Measurements from ENCODE around the gene CDC14A. TPM values are rescaled to one million over a fixed set of nuclear protein-coding genes. Genes with fewer than 3 reads are reported as not detected.
"Not testable (repeated sequence)": the region's sequence is repeated elsewhere in the genome, so short reads cannot be mapped to it uniquely, and the experiment has no call there.

The CDC14A gene
- total and polyA plus RNA-seq, 2 of the 8 experiments (the other 6 are each of a cell fraction or from before 2014, with no cell fraction given) = 3.2 to 8.9 TPM

DNA sequence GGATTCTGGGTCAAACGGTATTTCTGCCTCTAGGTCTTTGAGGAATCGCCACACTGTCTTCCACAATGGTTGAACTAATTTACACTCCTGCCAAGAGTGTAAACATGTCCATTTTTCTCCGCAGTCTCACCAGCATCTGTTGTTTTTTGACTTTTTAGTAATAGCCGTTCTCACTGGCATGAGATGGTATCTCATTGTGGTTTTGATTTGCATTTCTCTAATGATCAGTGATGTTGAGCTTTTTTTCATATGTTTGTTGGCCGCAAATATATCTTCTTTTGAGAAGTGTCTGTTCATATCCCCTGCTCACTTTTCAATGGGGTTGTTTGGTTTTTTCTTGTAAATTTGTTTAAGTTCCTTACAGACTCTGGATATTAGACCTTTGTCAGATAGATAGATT lies 53.6 kb downstream of the CDC14A start:
- not testable (repeated sequence) for H3K18ac ChIP-seq (ENCODE audit: extremely low read depth, low read length); DNase-seq (ENCODE audit: low read depth in 1 of 2, low spot score in 2 of 2); H3K9ac ChIP-seq (replicated peaks in 1 of 4; ENCODE audit: extremely low read depth in 1 of 4, low read depth in 3 of 4, low read length in 3 of 4); FAIRE-seq; H3K36me3 ChIP-seq (ENCODE audit: control insufficient read depth in 2 of 4, insufficient read depth in 4 of 4, low read length in 3 of 4); H3K79me2 ChIP-seq (ENCODE audit: control insufficient read depth in 1 of 2, insufficient read depth in 2 of 2, low read length in 2 of 2); H2BK20ac ChIP-seq (ENCODE audit: low read length); H3K4me1 ChIP-seq (replicated peaks in 1 of 4; ENCODE audit: control insufficient read depth in 3 of 4, insufficient read depth in 4 of 4, low read length in 3 of 4); H3K9me3 ChIP-seq (ENCODE audit: insufficient read depth in 2 of 2, low read depth in 1 of 2, low read length in 1 of 2); H4K20me1 ChIP-seq (replicated peaks in 1 of 2; ENCODE audit: control insufficient read depth in 1 of 2, insufficient read depth in 2 of 2, low read length in 2 of 2); H2AK5ac ChIP-seq (ENCODE audit: low read depth, low read length); H3K23me2 ChIP-seq (ENCODE audit: low read depth, low read length); H3K23ac ChIP-seq (ENCODE audit: insufficient read length); H2BK15ac ChIP-seq (ENCODE audit: low read length); H4K91ac ChIP-seq (replicated peaks; ENCODE audit: insufficient read length, low read length); H2BK120ac ChIP-seq (replicated peaks; ENCODE audit: low read depth, low read length); H3K27me3 ChIP-seq (replicated peaks in 1 of 4; ENCODE audit: control insufficient read depth in 3 of 4, extremely low read depth in 1 of 4, insufficient read depth in 3 of 4, low read length in 3 of 4); H3K56ac ChIP-seq (replicated peaks; ENCODE audit: insufficient read length, low read depth, low read length); H3K27ac ChIP-seq (ENCODE audit: low read depth, low read length); H2BK5ac ChIP-seq (ENCODE audit: low read depth, low read length); H4K5ac ChIP-seq (ENCODE audit: insufficient read length, low read depth, low read length); H3K79me1 ChIP-seq (ENCODE audit: low read depth, low read length); H3K4ac ChIP-seq (replicated peaks; ENCODE audit: insufficient read length, low read depth, low read length); H2AFZ ChIP-seq (ENCODE audit: low read length); H4K8ac ChIP-seq (ENCODE audit: extremely low read depth, insufficient read depth, low read length); H3K14ac ChIP-seq (ENCODE audit: insufficient read length); H2BK12ac ChIP-seq (ENCODE audit: low read depth, low read length); H3K4me3 ChIP-seq (ENCODE audit: extremely low read depth in 1 of 4, insufficient read depth in 2 of 4, low read depth in 3 of 4, low read length in 4 of 4); H3K4me2 ChIP-seq (ENCODE audit: insufficient read depth in 1 of 2, low read depth in 2 of 2, low read length in 2 of 2)
- 85% methylated on average over 5 of the region's 5 CpGs; no CpG with 5 or more reads in 1 of the 2 experiments for WGBS, 2 experiments (ENCODE audit: extremely low coverage in 1 of 2, insufficient coverage in 1 of 2, insufficient read length in 1 of 2, insufficient replicate concordance in 2 of 2, low coverage in 1 of 2, low lambda C conversion rate in 2 of 2, missing lambda C conversion rate in 1 of 2)
- ChIA-PET CTCF (ENCODE audit: partially characterized antibody) (interaction anchor here (0.9 to 2.3 kb wide), 4 partner anchors 9 to 54 kb away, joined by 4 to 10 read pairs (median 7); no protein-coding TSS in a partner anchor), POLR2A (ENCODE audit: partially characterized antibody) (interaction anchor here (1.4 kb wide), 1 partner anchor 53 kb away, joined by 3 read pairs; no protein-coding TSS in a partner anchor)

DNA sequence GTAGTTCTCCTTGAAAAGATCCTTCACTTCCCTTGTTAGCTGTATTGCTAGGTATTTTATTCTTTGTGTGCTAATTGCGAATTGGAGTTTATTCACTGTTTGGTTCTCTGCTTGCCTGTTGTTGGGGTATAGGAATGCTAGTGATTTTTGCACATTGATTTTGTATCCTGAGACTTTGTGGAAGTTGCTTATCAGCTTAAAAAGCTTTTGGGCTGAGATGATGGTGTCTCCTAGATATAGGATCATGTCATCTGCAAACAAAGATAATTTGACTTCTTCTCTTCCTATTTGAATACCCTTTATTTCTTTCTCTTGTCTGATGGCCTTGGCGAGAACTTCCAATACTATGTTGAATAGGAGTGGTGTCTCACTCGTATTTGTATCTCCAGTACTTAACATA lies 55.1 kb downstream of the CDC14A start:
- H2AK5ac ChIP-seq (ENCODE audit: low read depth, low read length); H3K9me3 ChIP-seq (ENCODE audit: insufficient read depth in 2 of 2, low read depth in 1 of 2, low read length in 1 of 2); H3K4me2 ChIP-seq (ENCODE audit: insufficient read depth in 1 of 2, low read depth in 2 of 2, low read length in 2 of 2); H3K27me3 ChIP-seq (replicated peaks in 1 of 4; ENCODE audit: control insufficient read depth in 3 of 4, extremely low read depth in 1 of 4, insufficient read depth in 3 of 4, low read length in 3 of 4); H3K4me1 ChIP-seq (replicated peaks in 1 of 4; ENCODE audit: control insufficient read depth in 3 of 4, insufficient read depth in 4 of 4, low read length in 3 of 4); H3K27ac ChIP-seq (ENCODE audit: low read depth, low read length); H2BK12ac ChIP-seq (ENCODE audit: low read depth, low read length); H4K5ac ChIP-seq (ENCODE audit: insufficient read length, low read depth, low read length); H3K23ac ChIP-seq (ENCODE audit: insufficient read length); H3K23me2 ChIP-seq (ENCODE audit: low read depth, low read length); H3K14ac ChIP-seq (ENCODE audit: insufficient read length); H3K79me2 ChIP-seq (ENCODE audit: control insufficient read depth in 1 of 2, insufficient read depth in 2 of 2, low read length in 2 of 2); H3K56ac ChIP-seq (replicated peaks; ENCODE audit: insufficient read length, low read depth, low read length); H2BK120ac ChIP-seq (replicated peaks; ENCODE audit: low read depth, low read length); H3K18ac ChIP-seq (ENCODE audit: extremely low read depth, low read length); POLR2A ChIA-PET (ENCODE audit: partially characterized antibody); H2BK5ac ChIP-seq (ENCODE audit: low read depth, low read length); H3K9ac ChIP-seq (replicated peaks in 1 of 4; ENCODE audit: extremely low read depth in 1 of 4, low read depth in 3 of 4, low read length in 3 of 4); H4K20me1 ChIP-seq (replicated peaks in 1 of 2; ENCODE audit: control insufficient read depth in 1 of 2, insufficient read depth in 2 of 2, low read length in 2 of 2); H3K36me3 ChIP-seq (ENCODE audit: control insufficient read depth in 2 of 4, insufficient read depth in 4 of 4, low read length in 3 of 4); H2BK15ac ChIP-seq (ENCODE audit: low read length); H2AFZ ChIP-seq (ENCODE audit: low read length); H4K91ac ChIP-seq (replicated peaks; ENCODE audit: insufficient read length, low read length); H3K4me3 ChIP-seq (ENCODE audit: extremely low read depth in 1 of 4, insufficient read depth in 2 of 4, low read depth in 3 of 4, low read length in 4 of 4); H4K8ac ChIP-seq (ENCODE audit: extremely low read depth, insufficient read depth, low read length); H2BK20ac ChIP-seq (ENCODE audit: low read length); H3K79me1 ChIP-seq (ENCODE audit: low read depth, low read length); H3K4ac ChIP-seq (replicated peaks; ENCODE audit: insufficient read length, low read depth, low read length); DNase-seq (ENCODE audit: low read depth in 1 of 2, low spot score in 2 of 2); FAIRE-seq: not testable (repeated sequence)
- CTCF ChIA-PET (ENCODE audit: partially characterized antibody) = interaction anchor here (1.0 to 2.0 kb wide), 2 partner anchors 11 to 27 kb away, joined by 3 to 10 read pairs; no protein-coding TSS in a partner anchor
- 97% methylated on average over 3 of the region's 3 CpGs; no CpG with 5 or more reads in 1 of the 2 experiments for WGBS, 2 experiments (ENCODE audit: extremely low coverage in 1 of 2, insufficient coverage in 1 of 2, insufficient read length in 1 of 2, insufficient replicate concordance in 2 of 2, low coverage in 1 of 2, low lambda C conversion rate in 2 of 2, missing lambda C conversion rate in 1 of 2)

All from H1 (cell line).